HepG2 (cell line): ENCODE results near the gene TMEM240. TPM values are rescaled to one million over a fixed set of nuclear protein-coding genes. Genes with fewer than 3 reads are reported as not detected.

Source experiments
- ETV5 ChIP-seq: IDR thresholded peaks from 2 replicates; pipeline ENCODE4 v1.6.1; 2018; ENCODE audit warnings: missing biosample characterization, missing genetic modification reagents, inconsistent platforms, borderline replicate concordance
- FOXM1 ChIP-seq: sonication (generic); formaldehyde crosslinking; IDR thresholded peaks from 2 replicates; pipeline ENCODE4 v1.5.0; 2020; ENCODE audit warnings: missing genetic modification reagents
- MAFF ChIP-seq: IDR thresholded peaks from 2 replicates; pipeline ENCODE4 v1.6.1; 2011; ENCODE audit warnings: low read depth, low read length, improper control_type of control experiment
- MTERF4 ChIP-seq: sonication (generic); formaldehyde crosslinking; IDR thresholded peaks from 2 replicates; pipeline ENCODE4 v1.8.0; 2023; ENCODE audit warnings: mild to moderate bottlenecking, missing genetic modification reagents
- NAIF1 ChIP-seq: sonication (generic); formaldehyde crosslinking; IDR thresholded peaks from 2 replicates; pipeline ENCODE4 v1.5.0; 2020; ENCODE audit warnings: mild to moderate bottlenecking, missing genetic modification reagents, borderline replicate concordance
- REXO4 ChIP-seq: sonication (generic); formaldehyde crosslinking; IDR thresholded peaks from 2 replicates; pipeline ENCODE4 v1.8.0; 2022; ENCODE audit warnings: missing genetic modification reagents, mild to moderate bottlenecking, borderline replicate concordance
- TFAP4 ChIP-seq: sonication (generic); IDR thresholded peaks from 2 replicates; pipeline ENCODE4 v1.6.1; 2016; ENCODE audit warnings: low read depth, borderline replicate concordance
- YEATS4 ChIP-seq: sonication (generic); formaldehyde crosslinking; IDR thresholded peaks from 2 replicates; pipeline ENCODE4 v1.4.0; 2020; ENCODE audit warnings: missing genetic modification reagents, borderline replicate concordance
- ZNF18 ChIP-seq: sonication (generic); formaldehyde crosslinking; IDR thresholded peaks from 2 replicates; pipeline ENCODE4 v1.8.0; 2022; ENCODE audit warnings: mild to moderate bottlenecking, missing genetic modification reagents; ENCODE audit not compliant: insufficient replicate concordance
- ZNF264 ChIP-seq: sonication (generic); formaldehyde crosslinking; IDR thresholded peaks from 2 replicates; pipeline ENCODE4 v1.4.0; 2020; ENCODE audit warnings: missing genetic modification reagents
- ZNF333 ChIP-seq: sonication (generic); formaldehyde crosslinking; IDR thresholded peaks from 2 replicates; pipeline ENCODE4 v1.4.0; 2020; ENCODE audit warnings: mild to moderate bottlenecking, missing genetic modification reagents, borderline replicate concordance
- ZNF337 ChIP-seq: sonication (generic); formaldehyde crosslinking; IDR thresholded peaks from 2 replicates; pipeline ENCODE4 v1.5.1; 2020; ENCODE audit warnings: missing genetic modification reagents, low read depth, mild to moderate bottlenecking, borderline replicate concordance
- ZNF34 ChIP-seq: sonication (generic); formaldehyde crosslinking; IDR thresholded peaks from 2 replicates; pipeline ENCODE4 v1.4.0; 2020; ENCODE audit warnings: mild to moderate bottlenecking, missing genetic modification reagents, borderline replicate concordance
- ZNF343 ChIP-seq: sonication (generic); formaldehyde crosslinking; IDR thresholded peaks from 2 replicates; pipeline ENCODE4 v1.4.0; 2020; ENCODE audit warnings: mild to moderate bottlenecking, missing genetic modification reagents
- ZSCAN22 ChIP-seq: sonication (generic); formaldehyde crosslinking; IDR thresholded peaks from 2 replicates; pipeline ENCODE4 v1.4.0; 2020; ENCODE audit warnings: mild to moderate bottlenecking, missing genetic modification reagents
- polyA plus RNA-seq, 8 experiments: library from polyadenylated mRNA; depleted of rRNA in 3 of 8; stranded (reverse) in 7 of 8; unstranded in 1 of 8; fragments of >200 nt; fragmentation: Illumina TruSeq in 4 of 8; extraction: Trizol in 4 of 8; gene quantifications; 2 replicates each; pipeline versions ENCODE4 v1.2.1 to v1.2.3, GENCODE V29; 2011 to 2016; ENCODE audit warnings: low read depth in 4 of 8, missing spikeins in 1 of 8, mixed read lengths in 1 of 8; ENCODE audit not compliant: insufficient read depth in 1 of 8
- total RNA-seq, 5 experiments: library from RNA; depleted of rRNA; stranded (reverse); fragments of >200 nt; fragmentation: Illumina TruSeq; extraction: Trizol; gene quantifications; 2 replicates each; pipeline ENCODE4 v1.2.3, GENCODE V29; 2016; ENCODE audit warnings: low read depth in 1 of 5

Gene TMEM240
- total and polyA plus RNA-seq, 2 of the 13 experiments (the other 11 are each of a cell fraction or from before 2014, with no cell fraction given), result 0.17 TPM; not detected in 1

GRCh38 chr1:1542766-1543705, 2.6 kb upstream of the TMEM240 start (continued):
- TF ChIP-seq ZNF34 (CRISPR knock-in tag) (no peak), FOXM1 (no peak), MTERF4 (CRISPR knock-in tag) (no peak), ETV5 (CRISPR knock-in tag) (no peak), ZNF264 (CRISPR knock-in tag) (no peak), YEATS4 (CRISPR knock-in tag) (no peak), ZNF333 (CRISPR knock-in tag) (no peak), NAIF1 (CRISPR knock-in tag) (no peak), ZNF18 (CRISPR knock-in tag) (no peak), TFAP4 (no peak), REXO4 (CRISPR knock-in tag) (no peak), MAFF (no peak), ZNF343 (CRISPR knock-in tag) (no peak), ZNF337 (CRISPR knock-in tag) (no peak), ZSCAN22 (CRISPR knock-in tag) (no peak)
- TF ChIP-seq, all 625 proteins: peak for 4
